ENCODE results near the gene PFKFB3. TPM values are rescaled to one million over a fixed set of nuclear protein-coding genes. Genes with fewer than 3 reads are reported as not detected.

Gene PFKFB3
- polyA plus RNA-seq, 3 donors, result 12.2 to 101 (median 15.8) TPM

- DNase-seq, result no peak
- Histone ChIP-seq H3K36me3 (replicated peaks in 1 of 2; ENCODE audit: control insufficient read depth in 1 of 2, insufficient read depth in 2 of 2, low read length in 2 of 2) (peaks cover 45 to 61% of the 10 kb centered on the region in 2 donors), H3K79me2 (ENCODE audit: insufficient read depth, low read length) (peaks cover 40% of the 10 kb centered on the region), H3K4me1 (ENCODE audit: control insufficient read depth in 1 of 2, insufficient read depth in 2 of 2, low read length in 2 of 2) (no peaks in the 10 kb centered on the region), H3K9ac (ENCODE audit: insufficient read depth, low read length, poor library complexity, severe bottlenecking) (no peak overlapping the region), H3K27ac (ENCODE audit: low read depth in 1 of 2, low read length in 2 of 2) (no peak overlapping the region), H3K9me3 (replicated peaks in 1 of 2; ENCODE audit: control insufficient read depth in 1 of 2, insufficient read depth in 1 of 2, low read length in 2 of 2) (no peaks in the 10 kb centered on the region), H3K27me3 (ENCODE audit: control insufficient read depth in 2 of 2, insufficient read depth in 2 of 2, low read length in 2 of 2) (no peaks in the 10 kb centered on the region), H3K4me3 (replicated peaks in 1 of 3; ENCODE audit: low read depth in 2 of 3, low read length in 3 of 3) (no peak overlapping the region), H4K20me1 (ENCODE audit: insufficient read depth, low read length) (peaks cover 96% of the 10 kb centered on the region), H3K4me2 (replicated peaks; ENCODE audit: extremely low read depth, low read length, poor library complexity, severe bottlenecking) (no peak overlapping the region), H2AFZ (ENCODE audit: insufficient read depth, low read depth, low read length, poor library complexity, severe bottlenecking) (no peak overlapping the region)
- H3K36me3 Mint-ChIP-seq, result peaks cover 61 to 72% of the 10 kb centered on the region in 2 donors
- intact Hi-C loops (cut with micrococcal nuclease), result no loop called here
- H3K4me3 Mint-ChIP-seq, result no peak overlapping the region
- peaks cover 0 to 2% (median 0%) of the 10 kb centered on the region in 3 donors for H3K27me3 Mint-ChIP-seq (ENCODE audit: low read depth in 3 of 3)
- peak overlapping the region in 1 of 7 donors; percentile 58 for H3K27ac Mint-ChIP-seq
- no peak for TF ChIP-seq CTCF (IDR thresholded peaks at IDR 0.05)
- no CpG with 5 or more reads among the region's 3 CpGs for WGBS (ENCODE audit: insufficient coverage)
- H3K4me1 Mint-ChIP-seq, result peaks cover 10% of the 10 kb centered on the region
- no peaks in the 10 kb centered on the region for H3K9me3 Mint-ChIP-seq
Measured at GRCh38 chr10:6212806-6213205, 10.1 kb downstream of the PFKFB3 start.

GRCh38 chr10:6213257-6213905, 10.6 kb downstream of the PFKFB3 start:
- Histone ChIP-seq H3K4me2 (replicated peaks; ENCODE audit: extremely low read depth, low read length, poor library complexity, severe bottlenecking) (no peak overlapping the region), H3K9ac (ENCODE audit: insufficient read depth, low read length, poor library complexity, severe bottlenecking) (no peak overlapping the region), H3K79me2 (ENCODE audit: insufficient read depth, low read length) (peaks cover 35% of the 10 kb centered on the region), H3K4me3 (replicated peaks in 1 of 3; ENCODE audit: low read depth in 2 of 3, low read length in 3 of 3) (no peak overlapping the region), H2AFZ (ENCODE audit: insufficient read depth, low read depth, low read length, poor library complexity, severe bottlenecking) (no peak overlapping the region), H4K20me1 (ENCODE audit: insufficient read depth, low read length) (peaks cover 93% of the 10 kb centered on the region), H3K27ac (ENCODE audit: low read depth in 1 of 2, low read length in 2 of 2) (no peak overlapping the region), H3K27me3 (ENCODE audit: control insufficient read depth in 2 of 2, insufficient read depth in 2 of 2, low read length in 2 of 2) (no peaks in the 10 kb centered on the region), H3K36me3 (replicated peaks in 1 of 2; ENCODE audit: control insufficient read depth in 1 of 2, insufficient read depth in 2 of 2, low read length in 2 of 2) (peaks cover 47 to 64% of the 10 kb centered on the region in 2 donors), H3K4me1 (ENCODE audit: control insufficient read depth in 1 of 2, insufficient read depth in 2 of 2, low read length in 2 of 2) (no peaks in the 10 kb centered on the region), H3K9me3 (replicated peaks in 1 of 2; ENCODE audit: control insufficient read depth in 1 of 2, insufficient read depth in 1 of 2, low read length in 2 of 2) (no peaks in the 10 kb centered on the region)
- Mint-ChIP-seq H3K27me3 (ENCODE audit: low read depth in 3 of 3) (peaks cover 0 to 2% (median 0%) of the 10 kb centered on the region in 3 donors), H3K9me3 (no peaks in the 10 kb centered on the region), H3K27ac (peak overlapping the region in 3 of 7 donors; percentile 58 to 75 (median 69)), H3K4me3 (no peak overlapping the region), H3K36me3 (peaks cover 65 to 75% of the 10 kb centered on the region in 2 donors), H3K4me1 (peaks cover 7% of the 10 kb centered on the region)
- whole genome bisulfite sequencing (ENCODE audit: insufficient coverage), result 98% methylated on average over 10 of the region's 17 CpGs
- intact Hi-C loops (cut with micrococcal nuclease), result no loop called here
- DNase-seq, result no peak
- no peak for TF ChIP-seq CTCF (IDR thresholded peaks at IDR 0.05)
